OCI-LY3 (cell line): ENCODE results near the gene TSPYL6.

ENCODE experiments used
- CTCF ChIP-seq: fragments of 200-600, 300-600 bp; sonication (generic); IDR thresholded peaks from 2 replicates; pipeline ENCODE4 v1.5.1; 2014; ENCODE audit warnings: antibody characterized with exemption, low read length, low read depth
- EZH2phosphoT487 ChIP-seq: fragments of 200-600 bp; shearing (Covaris generic); IDR thresholded peaks from 2 replicates; pipeline ENCODE4 v1.6.1; 2018; ENCODE audit warnings: antibody characterized with exemption, mixed run types, low read depth

- TF ChIP-seq CTCF: no peak
- TF ChIP-seq EZH2phosphoT487: no peak
Observed at GRCh38 chr2:54226260-54226659, 29.8 kb downstream of the TSPYL6 start.
